Stimulated activated CD4-positive, alpha-beta T cell treated with anti-CD3 and anti-CD28 coated beads, Interleukin-12 subunit alpha, Interleukin-12 subunit beta, amount 100 ng/mL, for 4 hours (primary cell): ENCODE results near the gene CCDC71.
A peak's percentile ranks its signal among the peaks of the same experiment; 100 is the strongest.

Experiments used
- DNase-seq: peaks from one replicate; pipeline ENCODE4 v3.0.0-alpha.2; 2020

CCDC71 gene

GRCh38 chr3:49166752-49167556 is 823 bp upstream of the CCDC71 start:
- no peak for DNase-seq

DNA sequence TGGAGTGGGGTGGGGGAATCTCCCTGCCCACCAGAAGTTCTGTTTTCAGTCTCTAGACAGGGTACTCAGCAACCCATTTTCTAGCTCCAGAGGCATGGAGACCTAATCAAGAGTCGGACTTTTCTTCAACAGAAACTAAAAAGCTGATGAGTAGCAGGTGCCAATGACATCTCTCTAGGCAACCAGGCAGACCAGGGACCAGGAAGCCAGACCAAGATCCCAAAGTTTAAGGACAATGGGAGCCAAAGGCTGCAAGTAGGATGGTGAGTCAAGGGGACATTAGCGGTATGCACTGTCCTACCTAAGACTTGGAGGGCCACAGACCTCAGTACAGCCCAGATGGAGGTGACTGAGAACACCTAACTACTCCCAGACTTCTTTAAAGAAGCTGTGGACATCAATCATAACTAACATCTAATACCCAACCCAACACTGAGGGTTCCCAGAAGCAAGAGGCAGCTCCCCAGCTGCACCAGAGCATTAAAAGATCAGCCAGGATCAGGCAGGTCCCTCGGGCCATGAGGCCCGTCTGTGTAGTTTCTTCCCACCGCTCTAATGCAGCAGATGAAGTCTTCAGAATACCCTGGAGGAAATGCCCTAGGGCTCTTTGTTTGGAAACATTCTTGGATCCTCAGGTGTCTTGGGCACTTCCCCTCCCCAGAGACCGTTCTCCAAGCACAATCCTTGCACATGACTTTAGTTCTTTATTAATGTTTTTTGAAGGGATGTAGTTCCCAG is 979 bp downstream of the CCDC71 start:
- no peak for DNase-seq

DNA sequence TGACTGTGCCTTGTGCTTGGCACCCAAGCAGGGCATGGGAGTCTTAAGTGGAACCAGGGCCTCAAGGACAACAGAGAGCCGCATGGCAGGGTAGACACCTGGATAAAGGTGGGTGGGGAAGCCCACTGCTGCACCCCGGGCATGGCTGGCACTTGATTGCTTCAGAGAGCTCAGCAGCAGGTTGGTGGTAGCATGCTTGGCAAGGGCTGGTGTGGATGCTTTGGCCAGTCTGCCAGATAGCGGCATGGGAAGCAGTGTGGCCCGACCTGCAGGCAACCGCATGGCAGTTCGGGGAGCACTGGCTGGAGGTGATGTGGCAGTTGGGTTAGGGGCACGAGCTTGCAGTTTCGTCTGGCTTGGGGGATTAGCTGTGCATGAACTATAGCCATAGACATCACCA is 2.5 kb downstream of the CCDC71 start:
- DNase-seq, result no peak

DNA sequence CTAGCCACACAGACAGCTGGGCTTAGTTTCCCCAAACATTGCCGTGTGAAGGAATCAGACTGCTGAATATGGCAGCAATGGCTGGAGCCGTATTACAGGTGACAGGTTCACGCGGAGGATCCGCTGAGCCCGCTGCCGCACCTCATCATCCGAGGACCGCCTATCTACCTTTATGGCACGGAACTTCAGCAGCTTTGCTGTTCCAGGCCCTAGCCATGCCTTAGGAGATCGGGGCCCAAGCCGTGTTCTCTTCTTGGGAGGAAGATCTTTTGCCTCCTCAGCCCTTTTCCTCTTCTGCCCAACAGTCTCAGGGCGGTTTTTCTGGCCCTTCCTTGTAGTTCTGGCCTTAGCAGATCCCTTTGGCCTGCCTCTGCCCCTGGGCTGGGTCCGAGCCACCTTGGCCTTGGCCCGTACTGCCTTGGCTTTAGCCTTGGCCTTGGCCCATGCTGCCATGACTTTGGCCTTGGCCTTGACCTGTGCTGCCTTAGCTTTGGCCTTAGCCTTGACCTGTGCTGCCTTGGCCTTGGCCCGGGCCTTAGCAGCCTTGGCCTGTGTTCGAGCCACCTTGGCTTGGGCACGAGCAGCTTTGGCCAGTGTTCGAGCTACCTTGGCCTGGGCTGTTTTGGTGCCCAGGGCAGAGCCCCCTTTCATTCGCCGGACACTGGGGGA is 3.2 kb downstream of the CCDC71 start:
- DNase-seq, result no peak

DNA sequence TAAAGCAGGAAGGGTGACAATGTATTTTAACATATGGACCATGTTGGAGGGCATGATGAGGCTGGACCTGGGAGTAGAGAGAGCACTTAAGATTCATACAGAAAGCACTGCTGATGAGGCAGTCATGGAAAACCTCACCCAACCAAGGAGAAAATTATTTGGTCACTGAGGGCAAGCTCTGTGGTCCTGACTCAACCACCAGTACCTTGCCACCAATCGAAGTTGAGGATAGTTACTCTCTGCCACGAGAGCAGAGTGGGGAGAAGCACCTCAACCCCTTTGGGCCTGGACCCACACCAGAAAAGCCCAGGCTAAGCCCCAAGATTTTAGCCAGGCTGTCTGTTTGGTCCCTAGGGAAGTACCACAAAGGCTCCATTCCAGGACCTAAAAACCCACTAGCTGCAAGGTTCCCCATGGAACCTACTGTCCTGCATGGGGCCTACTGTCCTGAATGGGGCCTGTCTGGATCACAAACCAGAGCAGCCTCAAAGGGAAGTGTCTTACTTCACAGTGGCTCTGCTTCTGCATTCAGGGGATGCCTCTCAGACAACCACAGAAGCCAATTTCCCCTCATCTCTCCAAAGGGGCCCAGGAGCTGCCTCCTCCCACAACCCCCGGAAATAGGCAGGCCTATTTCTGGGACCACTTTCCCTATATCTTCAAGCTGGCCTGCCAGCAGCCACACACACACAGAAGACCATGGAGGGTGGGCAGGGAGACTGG is 4.2 kb downstream of the CCDC71 start:
- DNase-seq, result no peak

DNA sequence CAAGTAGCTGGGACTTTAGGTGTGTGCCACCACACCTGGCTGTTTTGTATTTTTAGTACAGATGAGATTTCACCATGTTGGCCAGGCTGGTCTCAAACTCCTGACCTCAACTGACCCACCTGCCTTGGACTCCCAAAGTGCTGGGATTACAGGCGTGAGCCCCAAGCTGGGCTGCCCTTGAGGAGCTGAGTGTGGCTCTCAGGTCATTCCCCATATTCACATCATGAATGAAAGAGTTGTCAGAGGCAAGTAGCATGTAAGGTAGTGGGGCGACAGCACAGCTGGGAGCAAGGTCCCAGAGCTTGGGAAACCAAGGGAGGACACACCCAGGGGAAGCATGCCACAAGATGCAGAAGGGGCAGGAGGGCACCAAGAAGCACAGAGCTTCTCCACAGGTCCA is 4.9 kb downstream of the CCDC71 start:
- no peak for DNase-seq

GRCh38 chr3:49158792-49159191 is 7.3 kb downstream of the CCDC71 start:
- DNase-seq, result no peak

- DNase-seq, result peak; percentile 42
Observed at GRCh38 chr3:49158103-49158709, 7.9 kb downstream of the CCDC71 start.

DNA sequence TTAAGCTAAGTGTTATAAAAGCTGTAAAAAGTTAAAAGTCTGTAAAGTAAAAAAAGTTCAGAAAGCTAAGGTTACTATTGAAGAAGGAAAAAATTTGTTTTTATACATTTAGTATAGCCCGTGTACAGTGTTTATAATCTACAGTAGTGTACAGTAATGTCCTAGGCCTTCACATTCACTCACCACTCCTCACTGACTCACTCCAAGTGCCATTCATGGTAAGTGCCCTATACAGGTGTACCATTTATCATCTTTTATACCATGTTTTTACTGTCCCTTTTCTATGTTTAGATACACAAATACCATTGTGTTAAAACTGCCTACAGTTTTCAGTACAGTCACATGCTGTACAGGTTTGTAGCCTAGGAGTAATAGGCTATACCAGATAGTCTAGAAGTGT is 8.8 kb downstream of the CCDC71 start:
- DNase-seq, result no peak

DNA sequence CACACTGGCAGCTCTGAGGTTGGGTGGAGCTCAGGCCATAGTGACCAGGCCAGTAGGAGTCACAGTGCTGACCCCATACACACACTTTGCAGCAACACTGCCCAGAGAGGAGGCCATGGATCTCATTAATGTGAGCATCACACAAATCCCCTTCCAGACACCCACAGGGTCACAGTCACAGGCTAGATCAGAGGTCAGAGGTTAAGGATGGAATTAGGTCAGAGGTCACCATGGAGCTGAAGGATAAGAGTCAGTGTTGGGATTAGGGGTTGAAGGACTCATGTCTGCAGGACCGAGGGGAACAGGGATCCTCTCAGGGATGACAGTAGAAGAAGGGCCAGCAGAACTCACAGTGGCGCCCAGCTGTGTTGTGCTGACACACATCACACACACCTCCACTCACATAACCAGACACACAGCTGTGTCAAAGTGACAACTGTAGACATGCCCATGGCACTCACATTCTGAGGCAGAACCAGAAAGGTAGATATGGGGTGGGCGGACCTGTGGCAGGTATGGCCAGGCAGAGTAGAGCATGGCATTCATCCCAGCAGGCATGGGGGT is 12.7 kb downstream of the CCDC71 start:
- no peak for DNase-seq

DNA sequence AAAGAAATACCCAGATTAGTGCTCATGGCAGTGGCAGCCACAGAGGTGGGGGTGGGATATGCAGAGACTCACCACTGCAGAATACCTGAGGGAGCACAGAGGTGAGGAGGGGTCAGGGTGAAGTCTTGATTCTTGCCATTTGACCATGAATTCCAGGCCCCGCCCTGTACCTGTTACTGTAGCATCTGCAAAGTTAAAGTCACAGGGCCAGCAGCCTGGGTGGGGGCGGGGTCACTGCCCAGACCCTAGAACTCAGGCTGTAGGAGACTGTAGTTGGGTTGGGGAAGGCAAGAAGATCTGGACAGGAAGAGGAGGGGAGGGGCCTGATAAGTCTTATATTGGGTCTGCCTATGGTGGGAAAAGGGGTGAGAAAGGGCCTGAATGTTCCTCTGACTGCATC is 14.5 kb downstream of the CCDC71 start:
- DNase-seq, result no peak

DNA sequence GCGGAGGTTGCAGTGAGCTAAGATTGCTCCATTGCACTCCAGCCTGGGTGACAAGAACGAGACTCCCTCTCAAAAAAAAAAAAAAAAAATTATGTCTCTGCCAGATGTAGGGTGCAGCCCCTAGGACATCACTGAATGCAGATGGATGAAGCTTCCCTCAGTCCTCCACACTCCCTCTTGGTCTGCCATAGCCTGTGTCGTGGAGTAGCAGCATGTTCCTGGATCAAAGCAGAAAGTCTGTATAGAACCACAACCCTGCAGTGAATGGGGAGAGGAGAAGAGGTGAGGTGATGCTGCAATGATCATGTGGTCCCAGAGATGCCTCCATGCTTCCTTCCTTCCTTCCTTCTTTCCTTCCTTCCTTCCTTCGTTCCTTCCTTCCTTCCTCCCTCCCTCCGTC is 18.0 kb downstream of the CCDC71 start:
- no peak for DNase-seq

DNA sequence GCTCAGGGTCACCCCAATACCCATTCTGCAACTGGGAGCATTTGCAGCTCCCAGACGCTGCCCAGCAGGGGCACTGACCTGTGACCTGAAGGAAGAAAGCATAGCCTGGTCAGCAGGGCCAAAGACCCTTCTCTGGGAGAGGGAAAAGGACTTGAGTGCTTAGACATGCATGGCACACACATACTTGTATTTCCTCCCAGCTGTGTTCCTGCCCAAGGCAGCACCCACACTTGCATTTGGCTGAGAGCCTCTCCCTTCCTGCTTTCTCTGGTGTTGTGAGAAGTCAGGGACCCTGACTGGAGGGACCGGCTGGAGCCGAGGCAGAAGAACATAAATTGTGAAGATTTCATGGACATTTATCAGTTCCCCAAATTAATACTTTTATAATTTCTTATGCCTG is 26.1 kb downstream of the CCDC71 start:
- DNase-seq, result no peak

GRCh38 chr3:49135499-49135898 is 30.6 kb downstream of the CCDC71 start:
- DNase-seq, result no peak

DNA sequence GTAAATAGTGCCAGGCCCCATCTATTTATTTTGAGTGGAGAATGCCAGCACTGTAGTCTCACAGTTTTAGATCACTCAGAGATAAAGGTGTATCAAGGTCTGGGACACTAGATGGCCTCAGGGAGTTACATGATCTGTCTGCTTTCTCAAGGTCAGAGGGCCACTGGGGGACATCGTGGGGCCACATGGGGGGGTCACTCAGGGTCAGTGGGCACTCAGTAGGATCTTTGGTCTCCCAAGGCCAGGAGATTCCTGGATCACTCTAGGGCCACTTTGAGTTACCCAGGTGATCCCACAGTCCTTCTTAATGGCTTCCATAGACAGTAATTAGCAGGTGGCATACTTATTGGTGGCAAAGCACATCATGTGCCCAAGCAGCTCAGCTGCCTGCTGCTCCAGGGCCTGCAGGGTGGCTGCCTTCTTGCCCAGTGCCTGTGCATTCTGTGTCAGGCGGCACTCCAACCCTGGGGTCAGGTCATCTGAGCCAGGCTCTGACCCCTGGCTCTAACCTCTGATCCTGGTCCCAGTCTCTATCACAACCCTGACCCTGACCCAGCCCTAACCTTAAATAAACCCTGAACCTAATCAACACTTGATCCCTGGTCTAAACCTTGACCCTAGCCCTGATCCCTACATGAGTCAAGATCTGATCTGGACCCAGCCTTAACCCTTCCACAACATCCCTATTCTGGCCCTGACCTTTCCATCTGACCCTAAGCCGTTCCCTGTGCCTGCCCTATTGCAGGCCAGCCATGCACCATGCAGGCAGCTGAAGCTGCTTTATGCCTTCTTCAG is 31.5 kb downstream of the CCDC71 start:
- no peak for DNase-seq

- no peak for DNase-seq
Observed at GRCh38 chr3:49133226-49133951, 32.7 kb downstream of the CCDC71 start.

- DNase-seq, result no peak
Observed at GRCh38 chr3:49132437-49133225, 33.5 kb downstream of the CCDC71 start, which contains the start of gene LAMB2. Gene LAMB2 (minus strand): TSS chr3:49133050. CDS start chr3:49132867, 183 bp downstream.

DNA sequence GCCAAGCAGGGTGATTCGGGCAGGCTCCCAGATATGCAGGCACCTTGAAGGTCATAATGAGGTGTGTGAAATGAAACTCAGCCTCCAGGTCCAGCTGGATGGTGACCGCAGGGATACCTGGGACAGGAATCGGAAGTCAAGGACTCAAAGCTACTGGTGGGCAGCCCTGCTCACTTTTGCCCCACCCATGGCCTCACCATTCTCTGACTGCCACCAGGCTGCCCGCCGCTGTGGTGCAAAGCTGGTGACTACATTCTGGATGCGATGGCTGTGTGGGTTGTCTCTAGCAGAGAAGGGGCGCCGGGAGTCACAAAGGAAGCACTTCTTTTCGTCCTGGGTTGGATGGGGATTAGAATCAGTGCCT is 34.1 kb downstream of the CCDC71 start:
- DNase-seq, result no peak

DNA sequence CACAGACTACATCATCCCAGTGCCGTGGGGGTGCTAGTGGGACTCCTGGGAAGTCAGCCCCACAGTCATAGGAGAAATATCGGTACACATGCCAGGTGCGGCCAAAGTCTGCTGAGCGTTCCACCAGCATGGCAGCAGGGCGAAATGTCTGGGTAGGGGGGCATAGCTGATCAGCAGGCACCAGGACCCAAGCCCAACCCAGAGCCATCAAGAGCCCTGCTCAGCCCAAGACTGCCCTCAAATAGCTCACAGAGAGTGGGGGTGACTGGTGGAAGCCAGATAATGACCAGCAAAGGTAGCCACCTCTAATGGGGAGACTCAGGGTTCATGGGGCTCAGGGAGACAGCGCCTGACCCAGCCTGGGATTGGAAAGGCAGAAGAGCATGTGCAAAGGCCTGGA is 34.6 kb downstream of the CCDC71 start:
- no peak for DNase-seq

GRCh38 chr3:49131040-49131439 is 35.1 kb downstream of the CCDC71 start:
- no peak for DNase-seq
